ENCODE data around the gene C2CD4B. TPM values are rescaled to one million over a fixed set of nuclear protein-coding genes. Genes with fewer than 3 reads are reported as not detected.

The C2CD4B gene
- total RNA-seq, 4 donors from 2014 or later = 1.2 to 6.7 (median 2.5) TPM

DNA sequence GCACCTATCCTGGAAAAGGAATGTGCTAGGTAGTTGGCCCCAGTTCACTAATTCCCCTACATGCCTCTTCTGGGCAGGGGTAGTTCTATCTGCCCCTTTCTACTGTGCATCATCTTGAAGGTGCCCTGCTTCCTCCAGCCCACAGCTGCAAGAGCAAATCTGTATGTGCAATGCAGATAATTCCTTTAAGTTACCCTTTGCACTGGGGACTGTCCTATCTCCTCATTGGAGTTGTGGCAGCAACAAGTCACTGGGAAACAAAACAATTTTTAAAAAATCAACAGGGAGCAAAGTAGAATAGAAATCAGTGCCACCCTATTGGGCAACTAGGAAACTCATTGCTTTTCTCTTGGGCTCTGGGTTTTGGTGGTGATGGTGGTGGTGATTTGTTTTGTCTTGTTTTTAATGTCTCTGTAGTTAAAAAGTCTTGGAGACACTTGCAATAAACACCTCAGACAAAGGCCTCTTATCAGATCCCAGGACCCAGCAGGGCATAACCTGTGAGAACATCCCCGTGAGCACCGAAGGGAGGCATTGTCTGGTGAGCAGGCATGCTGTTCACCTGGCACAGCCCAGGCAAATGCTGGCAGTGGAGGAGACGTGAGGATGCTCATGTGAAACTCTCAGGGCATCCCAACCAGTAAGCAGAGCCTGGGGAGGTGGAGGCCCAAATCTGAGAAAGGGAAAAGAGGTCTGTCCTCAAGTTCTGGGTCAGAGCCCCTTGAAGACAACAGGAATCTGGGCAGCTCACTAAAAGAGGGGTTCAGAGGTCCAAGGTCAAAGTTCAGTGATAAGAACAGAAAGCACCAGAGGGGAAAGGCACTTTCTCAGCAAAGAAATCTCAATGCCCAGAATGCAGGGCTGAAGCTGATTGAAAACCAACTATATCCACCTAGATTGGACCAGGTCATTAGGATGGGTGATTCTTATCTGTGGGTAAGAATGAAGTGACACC is 27.9 kb downstream of the C2CD4B start:
- Histone ChIP-seq H3K27ac (peak overlapping the region in 1 of 3 donors; percentile 57), H3K4me3 (replicated peaks in 1 of 3) (no peak overlapping the region), H3K27me3 (no peaks in the 10 kb centered on the region), H3K36me3 (no peaks in the 10 kb centered on the region), H3K4me1 (peaks cover 8 to 11% of the 10 kb centered on the region in 2 donors), H3K9me3 (no peaks in the 10 kb centered on the region)
- intact Hi-C loops (cut with DNase I) = no loop called here
- no peak for DNase-seq
- WGBS, 2 donors = 81 to 86% methylated on average over 3 of the region's 3 CpGs
- TF ChIP-seq CTCF (IDR thresholded peaks at IDR 0.05) (no peak), POLR2A (IDR thresholded peaks at IDR 0.05) (no peak)

GRCh38 chr15:62135532-62136134 is 29.5 kb downstream of the C2CD4B start:
- TF ChIP-seq CTCF (IDR thresholded peaks at IDR 0.05) = no peak
- TF ChIP-seq POLR2A (IDR thresholded peaks at IDR 0.05) = no peak
- peaks cover 8 to 11% of the 10 kb centered on the region in 2 donors for H3K4me1 ChIP-seq
- WGBS, 2 donors = 24 to 27% methylated on average over 9 of the region's 9 CpGs
- no peaks in the 10 kb centered on the region for H3K9me3 ChIP-seq
- H3K27ac ChIP-seq = peak overlapping the region; percentile 28 to 57 (median 30)
- intact Hi-C loops (cut with DNase I) = no loop called here
- H3K27me3 ChIP-seq = no peaks in the 10 kb centered on the region
- no peaks in the 10 kb centered on the region for H3K36me3 ChIP-seq
- peak; percentile 74 to 79 for DNase-seq
- H3K4me3 ChIP-seq (replicated peaks in 1 of 3) = no peak overlapping the region

DNA sequence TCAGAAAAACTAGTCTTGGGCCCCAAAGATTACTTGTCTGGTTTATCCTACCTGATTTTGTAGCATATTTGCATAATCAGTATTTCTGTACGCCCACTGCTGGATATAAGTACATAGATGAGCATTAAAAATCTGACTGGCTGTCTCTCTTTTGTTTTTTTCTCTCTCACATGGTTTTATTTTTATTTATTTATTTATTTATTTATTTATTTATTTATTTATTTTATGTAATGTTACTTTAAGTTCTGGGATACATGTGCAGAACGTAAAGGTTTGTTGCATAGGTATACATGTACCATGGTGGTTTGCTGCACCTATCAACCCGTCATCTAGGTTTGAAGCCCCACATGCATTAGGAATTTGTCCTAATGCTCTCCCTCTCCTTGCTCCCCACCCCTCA is 31.9 kb downstream of the C2CD4B start:
- Histone ChIP-seq H3K27ac (no peak overlapping the region), H3K36me3 (no peaks in the 10 kb centered on the region), H3K9me3 (no peaks in the 10 kb centered on the region), H3K4me3 (replicated peaks in 1 of 3) (no peak overlapping the region), H3K4me1 (peaks cover 8 to 11% of the 10 kb centered on the region in 2 donors), H3K27me3 (no peaks in the 10 kb centered on the region)
- TF ChIP-seq CTCF (IDR thresholded peaks at IDR 0.05) (no peak), POLR2A (IDR thresholded peaks at IDR 0.05) (no peak)
- DNase-seq = no peak
- WGBS, 2 donors = 97% methylated on average over 3 of the region's 3 CpGs
- intact Hi-C loops (cut with DNase I) = no loop called here

DNA sequence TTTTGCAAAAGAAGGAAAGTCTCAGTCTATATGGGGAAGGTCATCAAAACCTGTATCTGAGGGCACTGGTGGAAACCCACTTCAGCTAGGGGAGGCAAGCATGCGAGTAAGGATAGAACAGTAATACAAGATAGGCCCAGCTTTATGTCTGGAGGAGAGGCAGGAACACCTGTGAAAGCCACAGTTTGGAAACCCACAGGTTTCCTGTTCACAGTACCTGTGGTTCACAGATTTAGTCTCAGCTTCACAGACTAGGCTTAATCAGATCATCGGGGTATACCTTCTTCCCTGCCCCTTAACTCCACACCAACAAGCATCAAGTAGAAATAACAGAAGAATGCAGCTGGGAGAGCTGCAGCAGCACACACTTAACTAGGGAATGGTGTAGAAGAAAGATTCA is 36.2 kb downstream of the C2CD4B start:
- no peaks in the 10 kb centered on the region for H3K9me3 ChIP-seq
- no peak overlapping the region for H3K4me3 ChIP-seq (replicated peaks in 1 of 3)
- H3K27me3 ChIP-seq = no peaks in the 10 kb centered on the region
- 63 to 70% methylated on average over 2 of the region's 2 CpGs for WGBS, 2 donors
- no peak overlapping the region for H3K27ac ChIP-seq
- TF ChIP-seq POLR2A (IDR thresholded peaks at IDR 0.05) (no peak), CTCF (IDR thresholded peaks at IDR 0.05) (no peak)
- no peaks in the 10 kb centered on the region for H3K36me3 ChIP-seq
- intact Hi-C loops (cut with DNase I) = no loop called here
- no peaks in the 10 kb centered on the region for H3K4me1 ChIP-seq
- no peak for DNase-seq

- H3K9me3 ChIP-seq = no peaks in the 10 kb centered on the region
- DNase-seq = no peak
- no peaks in the 10 kb centered on the region for H3K36me3 ChIP-seq
- TF ChIP-seq CTCF (IDR thresholded peaks at IDR 0.05) = no peak
- no peak for TF ChIP-seq POLR2A (IDR thresholded peaks at IDR 0.05)
- whole genome bisulfite sequencing, 2 donors = 63 to 74% methylated on average over 3 of the region's 3 CpGs
- no peaks in the 10 kb centered on the region for H3K4me1 ChIP-seq
- H3K4me3 ChIP-seq (replicated peaks in 1 of 3) = no peak overlapping the region
- no peak overlapping the region for H3K27ac ChIP-seq
- intact Hi-C loops (cut with DNase I) = no loop called here
- no peaks in the 10 kb centered on the region for H3K27me3 ChIP-seq
Observed at GRCh38 chr15:62126364-62126763, 38.7 kb downstream of the C2CD4B start.

Measured in thyroid gland (tissue), 4 donors.